ENCODE data around the gene OLFM1. TPM values are rescaled to one million over a fixed set of nuclear protein-coding genes. Genes with fewer than 3 reads are reported as not detected.

OLFM1 gene
- total and polyA plus RNA-seq, 2 experiments from 2014 or later: 2.4 to 3.8 TPM

DNA sequence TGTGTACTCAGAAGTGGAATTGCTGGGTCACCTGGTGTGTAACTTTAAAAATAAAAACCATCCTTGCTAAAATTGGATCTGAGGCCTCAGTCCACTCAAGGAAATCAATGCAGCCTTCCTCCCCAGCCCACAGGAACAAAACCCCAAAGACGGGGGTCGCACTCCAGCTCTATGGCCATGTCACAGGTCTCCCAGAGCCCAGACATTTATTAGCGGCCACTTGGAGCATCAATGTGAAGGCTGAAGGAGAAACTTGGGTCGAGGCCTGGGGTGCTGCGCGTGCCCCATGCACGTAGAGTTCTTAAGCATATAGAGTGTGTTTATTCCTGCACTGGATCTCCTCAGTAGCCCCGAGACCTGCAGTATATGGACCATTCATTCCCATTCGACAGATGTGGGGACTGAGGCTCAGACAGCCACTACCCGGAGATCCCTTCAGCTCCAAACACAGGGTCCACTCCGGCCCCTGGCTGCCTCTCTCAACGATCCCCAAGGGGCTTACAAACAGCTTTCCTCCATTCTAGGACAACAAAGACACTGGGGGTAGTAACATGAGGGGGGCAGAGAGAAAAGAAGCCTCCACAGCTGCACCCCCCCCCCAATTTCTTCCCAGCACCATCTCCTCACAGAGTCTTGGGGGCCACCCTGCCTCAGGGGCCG is 14.3 kb upstream of the OLFM1 start:
- Histone ChIP-seq H3K9me3 (ENCODE audit: low read depth) (no peaks in the 10 kb centered on the region), H3K27ac (no peak overlapping the region), H3K4me1 (ENCODE audit: low read depth) (no peaks in the 10 kb centered on the region), H3K36me3 (no peaks in the 10 kb centered on the region), H3K4me3 (no peak overlapping the region), H3K27me3 (peaks cover 36% of the 10 kb centered on the region)
- DNase-seq (ENCODE audit: low read depth in 1 of 2, low spot score in 1 of 2): no peak
- TF ChIP-seq, protein P1, sequence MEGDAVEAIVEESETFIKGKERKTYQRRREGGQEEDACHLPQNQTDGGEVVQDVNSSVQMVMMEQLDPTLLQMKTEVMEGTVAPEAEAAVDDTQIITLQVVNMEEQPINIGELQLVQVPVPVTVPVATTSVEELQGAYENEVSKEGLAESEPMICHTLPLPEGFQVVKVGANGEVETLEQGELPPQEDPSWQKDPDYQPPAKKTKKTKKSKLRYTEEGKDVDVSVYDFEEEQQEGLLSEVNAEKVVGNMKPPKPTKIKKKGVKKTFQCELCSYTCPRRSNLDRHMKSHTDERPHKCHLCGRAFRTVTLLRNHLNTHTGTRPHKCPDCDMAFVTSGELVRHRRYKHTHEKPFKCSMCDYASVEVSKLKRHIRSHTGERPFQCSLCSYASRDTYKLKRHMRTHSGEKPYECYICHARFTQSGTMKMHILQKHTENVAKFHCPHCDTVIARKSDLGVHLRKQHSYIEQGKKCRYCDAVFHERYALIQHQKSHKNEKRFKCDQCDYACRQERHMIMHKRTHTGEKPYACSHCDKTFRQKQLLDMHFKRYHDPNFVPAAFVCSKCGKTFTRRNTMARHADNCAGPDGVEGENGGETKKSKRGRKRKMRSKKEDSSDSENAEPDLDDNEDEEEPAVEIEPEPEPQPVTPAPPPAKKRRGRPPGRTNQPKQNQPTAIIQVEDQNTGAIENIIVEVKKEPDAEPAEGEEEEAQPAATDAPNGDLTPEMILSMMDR (IDR thresholded peaks at IDR 0.05; ENCODE audit: low read depth, low read length): no peak

GRCh38 chr9:135073741-135074305 is 13.6 kb upstream of the OLFM1 start:
- no peak for DNase-seq (ENCODE audit: low read depth in 1 of 2, low spot score in 1 of 2)
- no peak overlapping the region for H3K4me3 ChIP-seq
- H3K36me3 ChIP-seq: no peaks in the 10 kb centered on the region
- H3K4me1 ChIP-seq (ENCODE audit: low read depth): no peaks in the 10 kb centered on the region
- H3K27ac ChIP-seq: no peak overlapping the region
- H3K27me3 ChIP-seq: peaks cover 36% of the 10 kb centered on the region
- no peaks in the 10 kb centered on the region for H3K9me3 ChIP-seq (ENCODE audit: low read depth)
- TF ChIP-seq, protein P1 (IDR thresholded peaks at IDR 0.05; ENCODE audit: low read depth, low read length): no peak

DNA sequence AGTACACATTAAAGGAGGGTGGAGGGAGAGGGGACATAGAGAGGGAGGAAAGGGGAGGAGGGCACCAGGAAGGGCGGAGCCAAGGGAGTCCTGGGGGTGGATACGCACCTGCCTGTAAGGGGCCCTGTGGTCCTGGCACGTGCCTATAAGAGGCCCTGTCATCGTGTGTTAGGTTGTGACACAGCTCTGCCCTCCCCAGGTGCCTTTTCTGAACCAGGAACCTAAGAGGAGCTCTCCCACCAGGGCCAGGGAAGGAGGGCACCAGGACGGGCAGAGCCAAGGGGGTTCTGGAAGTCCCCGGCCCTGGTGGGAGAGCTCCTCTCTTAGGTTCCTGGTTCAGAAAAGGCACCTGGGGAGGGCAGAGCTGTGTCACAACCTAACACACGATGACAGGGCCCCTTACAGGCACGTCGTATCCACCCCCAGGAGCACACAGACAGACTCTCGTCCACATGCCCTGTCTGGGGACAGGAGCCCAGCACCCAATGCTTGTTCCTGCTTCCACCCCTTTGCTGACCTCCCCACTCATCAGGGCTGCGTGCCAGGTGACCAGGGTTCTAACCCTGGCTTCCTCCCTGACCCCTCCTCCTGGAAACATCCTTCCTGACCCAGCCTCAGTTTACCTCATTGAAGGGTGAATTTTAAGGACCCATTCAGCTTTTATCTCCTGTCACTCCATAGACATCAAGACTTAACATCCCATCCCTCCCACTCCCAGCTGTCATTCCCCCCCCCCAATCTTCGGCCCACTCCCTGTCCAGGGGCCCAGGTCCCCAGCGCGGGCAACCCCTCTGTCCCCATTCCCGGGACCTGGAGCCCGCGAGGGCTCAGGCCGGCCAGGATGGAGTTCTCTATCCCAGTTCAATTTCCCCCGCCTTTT is 12.9 kb upstream of the OLFM1 start:
- no peaks in the 10 kb centered on the region for H3K9me3 ChIP-seq (ENCODE audit: low read depth)
- no peak overlapping the region for H3K27ac ChIP-seq
- H3K36me3 ChIP-seq: no peaks in the 10 kb centered on the region
- peak overlapping the region; percentile 42 for H3K4me3 ChIP-seq
- no peak for DNase-seq (ENCODE audit: low read depth in 1 of 2, low spot score in 1 of 2)
- no peaks in the 10 kb centered on the region for H3K4me1 ChIP-seq (ENCODE audit: low read depth)
- TF ChIP-seq, protein P1 (IDR thresholded peaks at IDR 0.05; ENCODE audit: low read depth, low read length): no peak
- H3K27me3 ChIP-seq: peaks cover 36% of the 10 kb centered on the region

GRCh38 chr9:135075234-135076142 is 12.0 kb upstream of the OLFM1 start:
- no peaks in the 10 kb centered on the region for H3K4me1 ChIP-seq (ENCODE audit: low read depth)
- H3K36me3 ChIP-seq: no peaks in the 10 kb centered on the region
- peaks cover 30% of the 10 kb centered on the region for H3K27me3 ChIP-seq
- peak overlapping the region; percentile 42 for H3K4me3 ChIP-seq
- TF ChIP-seq, protein P1 (IDR thresholded peaks at IDR 0.05; ENCODE audit: low read depth, low read length): no peak
- DNase-seq (ENCODE audit: low read depth in 1 of 2, low spot score in 1 of 2): peak; percentile 33 to 74
- H3K27ac ChIP-seq: no peak overlapping the region
- no peaks in the 10 kb centered on the region for H3K9me3 ChIP-seq (ENCODE audit: low read depth)

All from cardiac muscle cell (in vitro differentiated cells and primary cell).